ENCODE measurements around the gene RIOK1.
"Not testable (repeated sequence)": the region's sequence is repeated elsewhere in the genome, so short reads cannot be mapped to it uniquely, and the experiment has no call there.

The RIOK1 gene

GRCh38 chr6:7454696-7455358 lies 65.2 kb downstream of the RIOK1 start:
- Histone ChIP-seq H2BK12ac (ENCODE audit: low read length in 2 of 2) (no peak overlapping the region), H3K4ac (ENCODE audit: low read depth in 1 of 2, low read length in 2 of 2) (no peak overlapping the region), H3K9ac (ENCODE audit: low read length) (no peak overlapping the region), H3K14ac (ENCODE audit: low read length in 2 of 2) (no peak overlapping the region), H3K18ac (ENCODE audit: low read depth in 1 of 2, low read length in 2 of 2) (peak overlapping the region; percentile 23 to 25), H2AK5ac (ENCODE audit: low read length, severe bottlenecking) (no peak overlapping the region), H4K8ac (ENCODE audit: low read length) (no peak overlapping the region), H2BK120ac (ENCODE audit: low read depth, low read length) (no peak overlapping the region), H3K9me3 (ENCODE audit: control insufficient read depth, low read length) (no peaks in the 10 kb centered on the region), H3K27ac (ENCODE audit: low read length, poor library complexity, severe bottlenecking) (no peak overlapping the region), H3K4me3 (ENCODE audit: insufficient read depth in 1 of 2, low read depth in 1 of 2, low read length in 2 of 2) (no peak overlapping the region), H3K27me3 (ENCODE audit: control insufficient read depth in 1 of 2, insufficient read depth in 1 of 2, low read length in 2 of 2) (no peaks in the 10 kb centered on the region), H2AFZ (ENCODE audit: low read depth, low read length) (no peak overlapping the region), H2BK15ac (ENCODE audit: low read depth, poor library complexity, severe bottlenecking) (no peak overlapping the region), H4K91ac (ENCODE audit: low read length) (no peak overlapping the region), H3K4me2 (ENCODE audit: low read length, poor library complexity, severe bottlenecking) (no peak overlapping the region), H3K79me1 (replicated peaks; ENCODE audit: low read length, poor library complexity, severe bottlenecking) (no peaks in the 10 kb centered on the region), H2BK5ac (ENCODE audit: low read depth, low read length, poor library complexity, severe bottlenecking) (no peak overlapping the region), H3K36me3 (ENCODE audit: control insufficient read depth in 1 of 2, insufficient read depth in 2 of 2, low read depth in 1 of 2, low read length in 2 of 2) (no peaks in the 10 kb centered on the region), H3K4me1 (ENCODE audit: control insufficient read depth, insufficient read depth, low read depth, low read length) (no peaks in the 10 kb centered on the region), H3K23ac (ENCODE audit: low read length in 2 of 2) (no peak overlapping the region)
- no peak for DNase-seq
- WGBS, result 75% methylated on average over 3 of the region's 5 CpGs

GRCh38 chr6:7456302-7456701 lies 66.7 kb downstream of the RIOK1 start:
- not testable (repeated sequence) for H3K36me3 ChIP-seq (ENCODE audit: control insufficient read depth in 1 of 2, insufficient read depth in 2 of 2, low read depth in 1 of 2, low read length in 2 of 2); H3K27ac ChIP-seq (ENCODE audit: low read length, poor library complexity, severe bottlenecking); H2AFZ ChIP-seq (ENCODE audit: low read depth, low read length); H4K91ac ChIP-seq (ENCODE audit: low read length); H3K14ac ChIP-seq (ENCODE audit: low read length in 2 of 2); H3K9me3 ChIP-seq (ENCODE audit: control insufficient read depth, low read length); H3K4me1 ChIP-seq (ENCODE audit: control insufficient read depth, insufficient read depth, low read depth, low read length); H3K4me3 ChIP-seq (ENCODE audit: insufficient read depth in 1 of 2, low read depth in 1 of 2, low read length in 2 of 2); H2BK12ac ChIP-seq (ENCODE audit: low read length in 2 of 2); H2AK5ac ChIP-seq (ENCODE audit: low read length, severe bottlenecking); H3K4ac ChIP-seq (ENCODE audit: low read depth in 1 of 2, low read length in 2 of 2); H3K9ac ChIP-seq (ENCODE audit: low read length); DNase-seq; H3K79me1 ChIP-seq (replicated peaks; ENCODE audit: low read length, poor library complexity, severe bottlenecking); H3K23ac ChIP-seq (ENCODE audit: low read length in 2 of 2); H3K27me3 ChIP-seq (ENCODE audit: control insufficient read depth in 1 of 2, insufficient read depth in 1 of 2, low read length in 2 of 2); H3K18ac ChIP-seq (ENCODE audit: low read depth in 1 of 2, low read length in 2 of 2); H4K8ac ChIP-seq (ENCODE audit: low read length); H2BK15ac ChIP-seq (ENCODE audit: low read depth, poor library complexity, severe bottlenecking); H3K4me2 ChIP-seq (ENCODE audit: low read length, poor library complexity, severe bottlenecking); H2BK5ac ChIP-seq (ENCODE audit: low read depth, low read length, poor library complexity, severe bottlenecking); H2BK120ac ChIP-seq (ENCODE audit: low read depth, low read length)
- WGBS, result 98% methylated on average over 20 of the region's 31 CpGs

- H2BK12ac ChIP-seq (ENCODE audit: low read length in 2 of 2), result peak overlapping the region; percentile 12 to 76
- no peak overlapping the region for H4K8ac ChIP-seq (ENCODE audit: low read length)
- no peaks in the 10 kb centered on the region for H3K79me1 ChIP-seq (replicated peaks; ENCODE audit: low read length, poor library complexity, severe bottlenecking)
- DNase-seq, result no peak
- no peak overlapping the region for H3K4me2 ChIP-seq (ENCODE audit: low read length, poor library complexity, severe bottlenecking)
- no peak overlapping the region for H3K23ac ChIP-seq (ENCODE audit: low read length in 2 of 2)
- no peak overlapping the region for H4K91ac ChIP-seq (ENCODE audit: low read length)
- no peak overlapping the region for H3K27ac ChIP-seq (ENCODE audit: low read length, poor library complexity, severe bottlenecking)
- H3K4me1 ChIP-seq (ENCODE audit: control insufficient read depth, insufficient read depth, low read depth, low read length), result peaks cover 7% of the 10 kb centered on the region
- no peaks in the 10 kb centered on the region for H3K27me3 ChIP-seq (ENCODE audit: control insufficient read depth in 1 of 2, insufficient read depth in 1 of 2, low read length in 2 of 2)
- H2BK15ac ChIP-seq (ENCODE audit: low read depth, poor library complexity, severe bottlenecking), result no peak overlapping the region
- no peaks in the 10 kb centered on the region for H3K36me3 ChIP-seq (ENCODE audit: control insufficient read depth in 1 of 2, insufficient read depth in 2 of 2, low read depth in 1 of 2, low read length in 2 of 2)
- H2BK5ac ChIP-seq (ENCODE audit: low read depth, low read length, poor library complexity, severe bottlenecking), result no peak overlapping the region
- no peak overlapping the region for H2BK120ac ChIP-seq (ENCODE audit: low read depth, low read length)
- peak overlapping the region in 1 of 2 experiments; percentile 91 for H3K18ac ChIP-seq (ENCODE audit: low read depth in 1 of 2, low read length in 2 of 2)
- H3K4ac ChIP-seq (ENCODE audit: low read depth in 1 of 2, low read length in 2 of 2), result no peak overlapping the region
- no peaks in the 10 kb centered on the region for H3K9me3 ChIP-seq (ENCODE audit: control insufficient read depth, low read length)
- H3K14ac ChIP-seq (ENCODE audit: low read length in 2 of 2), result no peak overlapping the region
- 92% methylated on average over 4 of the region's 4 CpGs for WGBS
- no peak overlapping the region for H3K9ac ChIP-seq (ENCODE audit: low read length)
- H2AK5ac ChIP-seq (ENCODE audit: low read length, severe bottlenecking), result no peak overlapping the region
- no peak overlapping the region for H3K4me3 ChIP-seq (ENCODE audit: insufficient read depth in 1 of 2, low read depth in 1 of 2, low read length in 2 of 2)
- no peak overlapping the region for H2AFZ ChIP-seq (ENCODE audit: low read depth, low read length)
These were observed 71.8 kb downstream of the RIOK1 start for GRCh38 chr6:7461416-7461815.

- Histone ChIP-seq H2AFZ (ENCODE audit: low read depth, low read length) (no peak overlapping the region), H3K4ac (ENCODE audit: low read depth in 1 of 2, low read length in 2 of 2) (no peak overlapping the region), H2BK15ac (ENCODE audit: low read depth, poor library complexity, severe bottlenecking) (no peak overlapping the region), H3K4me2 (ENCODE audit: low read length, poor library complexity, severe bottlenecking) (no peak overlapping the region), H2BK120ac (ENCODE audit: low read depth, low read length) (no peak overlapping the region), H4K91ac (ENCODE audit: low read length) (no peak overlapping the region), H2BK12ac (ENCODE audit: low read length in 2 of 2) (no peak overlapping the region), H3K18ac (ENCODE audit: low read depth in 1 of 2, low read length in 2 of 2) (no peak overlapping the region), H3K9me3 (ENCODE audit: control insufficient read depth, low read length) (no peaks in the 10 kb centered on the region), H3K27me3 (ENCODE audit: control insufficient read depth in 1 of 2, insufficient read depth in 1 of 2, low read length in 2 of 2) (no peaks in the 10 kb centered on the region), H3K27ac (ENCODE audit: low read length, poor library complexity, severe bottlenecking) (peak overlapping the region; percentile 69), H3K79me1 (replicated peaks; ENCODE audit: low read length, poor library complexity, severe bottlenecking) (no peaks in the 10 kb centered on the region), H3K9ac (ENCODE audit: low read length) (peak overlapping the region; percentile 19), H2BK5ac (ENCODE audit: low read depth, low read length, poor library complexity, severe bottlenecking) (no peak overlapping the region), H3K36me3 (ENCODE audit: control insufficient read depth in 1 of 2, insufficient read depth in 2 of 2, low read depth in 1 of 2, low read length in 2 of 2) (no peaks in the 10 kb centered on the region), H3K4me3 (ENCODE audit: insufficient read depth in 1 of 2, low read depth in 1 of 2, low read length in 2 of 2) (no peak overlapping the region), H3K23ac (ENCODE audit: low read length in 2 of 2) (no peak overlapping the region), H2AK5ac (ENCODE audit: low read length, severe bottlenecking) (no peak overlapping the region), H3K4me1 (ENCODE audit: control insufficient read depth, insufficient read depth, low read depth, low read length) (peaks cover 12% of the 10 kb centered on the region), H4K8ac (ENCODE audit: low read length) (no peak overlapping the region), H3K14ac (ENCODE audit: low read length in 2 of 2) (no peak overlapping the region)
- WGBS, result 21% methylated on average over 3 of the region's 4 CpGs
- peak; percentile 57 for DNase-seq
These were observed 74.2 kb downstream of the RIOK1 start for GRCh38 chr6:7463785-7464184.
